Stimulated activated CD4-positive, alpha-beta T cell treated with anti-CD3 and anti-CD28 coated beads, Interleukin-1b, Interleukin-23, amount 100 ng/mL, for 24 hours (primary cell): ENCODE measurements around the gene HSD17B4.
"Not testable (repeated sequence)": the region's sequence is repeated elsewhere in the genome, so short reads cannot be mapped to it uniquely, and the experiment has no call there.

Source experiments
- DNase-seq, 4 experiments: peaks; one replicate each; pipeline ENCODE4 v3.0.0-alpha.2; 2020; ENCODE audit warnings: low read depth in 4 of 4, low spot score in 1 of 4

The HSD17B4 gene

GRCh38 chr5:119452373-119453039, at the start of gene HSD17B4:
Gene HSD17B4, plus strand, starts transcription at chr5:119452497. Its CDS starts 79 bp downstream, at chr5:119452576.
- DNase-seq: peak; percentile 42 to 77 (median 60)

- no peak for DNase-seq
Measured at GRCh38 chr5:119402555-119402954, 49.7 kb upstream of the HSD17B4 start.

GRCh38 chr5:119404033-119404432, 48.3 kb upstream of the HSD17B4 start:
- DNase-seq: no peak

- no peak for DNase-seq
Measured at GRCh38 chr5:119405419-119405818, 46.9 kb upstream of the HSD17B4 start.

GRCh38 chr5:119406551-119407110, 45.7 kb upstream of the HSD17B4 start:
- no peak for DNase-seq

- no peak for DNase-seq
Measured at GRCh38 chr5:119409235-119409815, 43.0 kb upstream of the HSD17B4 start.

- DNase-seq: no peak
Measured at GRCh38 chr5:119410448-119411159, 41.7 kb upstream of the HSD17B4 start.

- no peak for DNase-seq
Measured at GRCh38 chr5:119411361-119412278, 40.7 kb upstream of the HSD17B4 start.

GRCh38 chr5:119412279-119413227, 39.7 kb upstream of the HSD17B4 start:
- no peak for DNase-seq

GRCh38 chr5:119414124-119414734, 38.1 kb upstream of the HSD17B4 start:
- not testable (repeated sequence) for DNase-seq

GRCh38 chr5:119417891-119418605, 34.2 kb upstream of the HSD17B4 start:
- no peak for DNase-seq

GRCh38 chr5:119418606-119419100, 33.6 kb upstream of the HSD17B4 start:
- DNase-seq: no peak

- DNase-seq: no peak
Measured at GRCh38 chr5:119420169-119420568, 32.1 kb upstream of the HSD17B4 start.

GRCh38 chr5:119426057-119426456, 26.2 kb upstream of the HSD17B4 start:
- DNase-seq: no peak

- no peak for DNase-seq
Measured at GRCh38 chr5:119427060-119427459, 25.2 kb upstream of the HSD17B4 start.

- not testable (repeated sequence) for DNase-seq
Measured at GRCh38 chr5:119427596-119427995, 24.7 kb upstream of the HSD17B4 start.

- DNase-seq: not testable (repeated sequence)
Measured at GRCh38 chr5:119428166-119428565, 24.1 kb upstream of the HSD17B4 start.

- not testable (repeated sequence) for DNase-seq
Measured at GRCh38 chr5:119428574-119428973, 23.7 kb upstream of the HSD17B4 start.
